GM23248 (cell line): Measurements from ENCODE around the gene ELOF1.

Experiments used
- EZH2 ChIP-seq: fragments of 200-600 bp; sonication (generic); IDR thresholded peaks from 2 replicates; pipeline ENCODE4 v1.6.1; 2018; ENCODE audit warnings: antibody characterized with exemption, mild to moderate bottlenecking; ENCODE audit not compliant: insufficient read depth, poor library complexity, severe bottlenecking
- EZH2phosphoT487 ChIP-seq: fragments of 200-600 bp; sonication (generic); IDR thresholded peaks from 2 replicates; pipeline ENCODE4 v1.6.1; 2018; ENCODE audit warnings: antibody characterized with exemption, moderate library complexity, mild to moderate bottlenecking, low read depth; ENCODE audit not compliant: insufficient read depth

DNA sequence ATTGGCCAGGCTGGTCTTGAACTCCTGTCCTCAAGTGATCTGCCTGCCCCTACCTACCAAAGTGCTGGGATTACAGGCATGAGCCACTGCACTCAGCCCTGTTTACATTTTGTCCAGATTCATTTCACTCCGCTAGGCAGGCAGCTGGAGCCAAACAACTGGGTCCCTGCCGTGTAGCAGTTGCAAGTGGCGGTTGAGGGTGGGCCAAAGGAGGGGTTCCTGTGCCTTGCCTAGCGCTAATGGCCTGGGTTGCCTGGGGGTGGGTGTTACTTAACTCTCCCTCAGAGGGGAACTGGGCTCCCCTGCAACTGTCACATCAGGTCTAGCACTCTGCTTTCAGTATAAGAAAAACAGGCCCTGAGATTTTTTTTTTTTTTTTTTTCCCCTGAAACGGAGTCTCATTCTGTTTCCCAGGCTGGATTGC is 11.0 kb upstream of the ELOF1 start:
- TF ChIP-seq EZH2 (no peak), EZH2phosphoT487 (no peak)
